GM06990 (cell line): ENCODE results near the gene AKR1C8.
"Not testable (repeated sequence)": the region's sequence is repeated elsewhere in the genome, so short reads cannot be mapped to it uniquely, and the experiment has no call there.

Experiments
- DNase-seq: peaks from one replicate; pipeline ENCODE4 v3.0.0-alpha.2; 2011; ENCODE audit not compliant: insufficient read length; ENCODE audit errors: extremely low read depth
- H3K27me3 ChIP-seq: replicated peaks from 2 replicates; pipeline ENCODE4 v1.6.0; 2011; ENCODE audit warnings: low read length; ENCODE audit not compliant: control insufficient read depth, insufficient read depth
- H3K36me3 ChIP-seq: 2 replicates; pipeline ENCODE4 v1.5.1; 2011; ENCODE audit warnings: low read length; ENCODE audit not compliant: control insufficient read depth, insufficient read depth
- H3K4me3 ChIP-seq: replicated peaks from 2 replicates; pipeline ENCODE4 v1.5.1; 2011; ENCODE audit warnings: low read depth, mild to moderate bottlenecking, control low read depth, low read length
- TF ChIP-seq, protein P1 (sequence below): IDR thresholded peaks from 2 replicates; pipeline ENCODE4 v1.5.1; 2011; ENCODE audit warnings: low read length, control low read depth, mild to moderate bottlenecking, inconsistent platforms; ENCODE audit not compliant: insufficient read depth, poor library complexity, severe bottlenecking

AKR1C8 gene

GRCh38 chr10:5184987-5185775 is at the start of gene AKR1C8:
Gene AKR1C8 (minus strand): TSS chr10:5185150. CDS start chr10:5185104, 46 bp downstream.
- no peak for DNase-seq
- Histone ChIP-seq H3K36me3 (no peaks in the 10 kb centered on the region), H3K27me3 (no peaks in the 10 kb centered on the region), H3K4me3 (no peak within 1 kb of the TSS)
- TF ChIP-seq, protein P1, sequence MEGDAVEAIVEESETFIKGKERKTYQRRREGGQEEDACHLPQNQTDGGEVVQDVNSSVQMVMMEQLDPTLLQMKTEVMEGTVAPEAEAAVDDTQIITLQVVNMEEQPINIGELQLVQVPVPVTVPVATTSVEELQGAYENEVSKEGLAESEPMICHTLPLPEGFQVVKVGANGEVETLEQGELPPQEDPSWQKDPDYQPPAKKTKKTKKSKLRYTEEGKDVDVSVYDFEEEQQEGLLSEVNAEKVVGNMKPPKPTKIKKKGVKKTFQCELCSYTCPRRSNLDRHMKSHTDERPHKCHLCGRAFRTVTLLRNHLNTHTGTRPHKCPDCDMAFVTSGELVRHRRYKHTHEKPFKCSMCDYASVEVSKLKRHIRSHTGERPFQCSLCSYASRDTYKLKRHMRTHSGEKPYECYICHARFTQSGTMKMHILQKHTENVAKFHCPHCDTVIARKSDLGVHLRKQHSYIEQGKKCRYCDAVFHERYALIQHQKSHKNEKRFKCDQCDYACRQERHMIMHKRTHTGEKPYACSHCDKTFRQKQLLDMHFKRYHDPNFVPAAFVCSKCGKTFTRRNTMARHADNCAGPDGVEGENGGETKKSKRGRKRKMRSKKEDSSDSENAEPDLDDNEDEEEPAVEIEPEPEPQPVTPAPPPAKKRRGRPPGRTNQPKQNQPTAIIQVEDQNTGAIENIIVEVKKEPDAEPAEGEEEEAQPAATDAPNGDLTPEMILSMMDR = no peak

- TF ChIP-seq, protein P1 = no peak
- no peak overlapping the region for H3K4me3 ChIP-seq
- DNase-seq = no peak
- H3K36me3 ChIP-seq = no peaks in the 10 kb centered on the region
- no peaks in the 10 kb centered on the region; the same call in 1 of the 2 replicates for H3K27me3 ChIP-seq
These were observed 49.3 kb upstream of the AKR1C8 start for GRCh38 chr10:5234106-5234860.

GRCh38 chr10:5233324-5233723 is 48.4 kb upstream of the AKR1C8 start:
- DNase-seq = no peak
- TF ChIP-seq, protein P1 = no peak
- H3K36me3 ChIP-seq = no peaks in the 10 kb centered on the region
- no peaks in the 10 kb centered on the region; the same call in 1 of the 2 replicates for H3K27me3 ChIP-seq
- H3K4me3 ChIP-seq = no peak overlapping the region

DNA sequence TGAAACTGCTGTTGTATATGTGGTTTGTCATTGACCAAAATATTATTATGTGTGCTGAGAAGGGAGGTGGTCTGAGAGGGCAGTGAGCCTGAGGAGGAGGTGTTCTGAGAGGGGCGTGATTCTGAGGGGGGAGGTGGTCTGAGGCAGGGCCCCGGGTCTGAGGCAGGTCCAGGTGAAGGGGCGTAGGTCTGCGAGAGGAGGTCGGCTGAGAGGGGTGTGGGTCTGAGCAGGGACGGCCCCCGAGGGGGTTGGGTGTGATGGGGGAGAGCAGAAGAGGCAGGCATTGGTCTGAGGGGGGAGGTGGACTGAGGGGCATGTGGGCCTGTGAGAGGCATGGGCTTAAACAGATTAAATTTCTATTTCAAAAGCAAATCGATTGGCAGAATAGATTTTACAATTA is 44.1 kb upstream of the AKR1C8 start:
- H3K4me3 ChIP-seq = no peak overlapping the region
- no peaks in the 10 kb centered on the region for H3K27me3 ChIP-seq
- no peak for DNase-seq
- TF ChIP-seq, protein P1 = no peak
- H3K36me3 ChIP-seq = no peaks in the 10 kb centered on the region

DNA sequence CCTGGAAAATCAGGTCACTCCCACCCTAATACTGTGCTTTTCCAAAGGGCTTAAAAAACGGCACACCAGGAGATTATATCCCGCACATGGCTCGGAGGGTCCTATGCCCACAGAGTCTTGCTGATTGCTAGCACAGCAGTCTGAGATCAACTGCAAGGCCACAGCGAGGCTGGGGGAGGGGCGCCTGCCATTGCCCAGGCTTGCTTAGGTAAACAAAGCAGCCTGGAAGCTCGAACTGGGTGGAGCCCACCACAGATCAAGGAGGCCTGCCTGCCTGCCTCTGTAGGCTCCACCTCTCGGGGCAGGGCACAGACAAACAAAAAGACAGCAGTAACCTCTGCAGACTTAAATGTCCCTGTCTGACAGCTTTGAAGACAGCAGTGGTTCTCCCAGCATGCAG is 38.0 kb upstream of the AKR1C8 start:
- not testable (repeated sequence) for H3K27me3 ChIP-seq, DNase-seq, H3K36me3 ChIP-seq, H3K4me3 ChIP-seq

- no peak for DNase-seq
- Histone ChIP-seq H3K27me3 (no peaks in the 10 kb centered on the region), H3K36me3 (no peaks in the 10 kb centered on the region), H3K4me3 (no peak overlapping the region)
- TF ChIP-seq, protein P1 = no peak
These were observed 34.3 kb upstream of the AKR1C8 start for GRCh38 chr10:5219262-5219661.
